NT2/D1 (cell line): Measurements from ENCODE around the gene EIF2AK3.
A peak's percentile ranks its signal among the peaks of the same experiment; 100 is the strongest.
"Not testable (repeated sequence)": the region's sequence is repeated elsewhere in the genome, so short reads cannot be mapped to it uniquely, and the experiment has no call there.

Experiments used
- DNase-seq: peaks from one replicate; pipeline ENCODE4 v3.0.0-alpha.2; 2011; ENCODE audit warnings: low read depth, low spot score
- H3K27me3 ChIP-seq: 2 replicates; pipeline ENCODE4 v1.6.0; 2011; ENCODE audit warnings: mild to moderate bottlenecking; ENCODE audit not compliant: insufficient read length, insufficient read depth
- H3K36me3 ChIP-seq: 2 replicates; pipeline ENCODE4 v1.6.1; 2011; ENCODE audit warnings: mild to moderate bottlenecking, low read length, mixed read lengths; ENCODE audit not compliant: insufficient read depth, insufficient read length
- H3K4me1 ChIP-seq: 2 replicates; pipeline ENCODE4 v1.5.1; 2011; ENCODE audit not compliant: insufficient read depth, insufficient read length
- H3K4me3 ChIP-seq: 2 replicates; pipeline ENCODE4 v1.5.1; 2011; ENCODE audit warnings: low read depth; ENCODE audit not compliant: insufficient read length
- H3K9ac ChIP-seq: 2 replicates; pipeline ENCODE4 v1.6.0; 2011; ENCODE audit warnings: low read depth; ENCODE audit not compliant: insufficient read length
- H3K9me3 ChIP-seq: 2 replicates; pipeline ENCODE4 v1.5.1; 2011; ENCODE audit warnings: mild to moderate bottlenecking, low read length; ENCODE audit not compliant: insufficient read depth
- SUZ12 ChIP-seq: IDR thresholded peaks from 2 replicates; pipeline ENCODE4 v1.6.1; 2011; ENCODE audit not compliant: insufficient read length, insufficient read depth; ENCODE audit errors: extremely low read depth
- YY1 ChIP-seq: IDR thresholded peaks from 2 replicates; pipeline ENCODE4 v1.6.1; 2011; ENCODE audit not compliant: insufficient read length, insufficient read depth
- ZNF274 ChIP-seq: IDR thresholded peaks from 2 replicates; pipeline ENCODE4 v1.6.1; 2011; ENCODE audit warnings: mild to moderate bottlenecking, low read depth, low read length

EIF2AK3 gene

GRCh38 chr2:88632569-88632968 lies 5.3 kb upstream of the EIF2AK3 start:
- no peak for DNase-seq
- Histone ChIP-seq H3K9me3 (no peaks in the 10 kb centered on the region), H3K27me3 (no peaks in the 10 kb centered on the region), H3K9ac (no peak overlapping the region), H3K36me3 (no peaks in the 10 kb centered on the region), H3K4me1 (no peaks in the 10 kb centered on the region), H3K4me3 (no peak overlapping the region)
- TF ChIP-seq ZNF274: no peak
- no peak for TF ChIP-seq YY1
- TF ChIP-seq SUZ12: no peak

- Histone ChIP-seq H3K9ac (no peak overlapping the region), H3K36me3 (no peaks in the 10 kb centered on the region), H3K4me1 (no peaks in the 10 kb centered on the region), H3K27me3 (no peaks in the 10 kb centered on the region), H3K9me3 (no peaks in the 10 kb centered on the region), H3K4me3 (peak overlapping the region; percentile 63)
- DNase-seq: no peak
- TF ChIP-seq YY1 (no peak), ZNF274 (no peak), SUZ12 (no peak)
Measured at GRCh38 chr2:88628571-88628939, 1.3 kb upstream of the EIF2AK3 start.

- Histone ChIP-seq H3K4me3 (peak overlapping the region; percentile 63), H3K9me3 (no peaks in the 10 kb centered on the region), H3K27me3 (no peaks in the 10 kb centered on the region), H3K4me1 (no peaks in the 10 kb centered on the region), H3K9ac (peak overlapping the region; percentile 82), H3K36me3 (no peaks in the 10 kb centered on the region)
- peak; percentile 82 for DNase-seq
- TF ChIP-seq YY1: no peak
- no peak for TF ChIP-seq ZNF274
- TF ChIP-seq SUZ12: no peak
Measured at GRCh38 chr2:88627856-88628570, 749 bp upstream of the EIF2AK3 start.

- Histone ChIP-seq H3K9ac (peak overlapping the region; percentile 90), H3K4me3 (peak overlapping the region; percentile 75), H3K27me3 (no peaks in the 10 kb centered on the region), H3K36me3 (no peaks in the 10 kb centered on the region), H3K4me1 (no peaks in the 10 kb centered on the region), H3K9me3 (no peaks in the 10 kb centered on the region)
- TF ChIP-seq ZNF274: no peak
- no peak for TF ChIP-seq YY1
- no peak for TF ChIP-seq SUZ12
- peak; percentile 9 for DNase-seq
Measured at GRCh38 chr2:88626171-88627054, 851 bp downstream of the EIF2AK3 start.

- Histone ChIP-seq H3K27me3 (no peaks in the 10 kb centered on the region), H3K4me1 (no peaks in the 10 kb centered on the region), H3K9ac (no peak overlapping the region), H3K36me3 (no peaks in the 10 kb centered on the region), H3K4me3 (no peak overlapping the region), H3K9me3 (no peaks in the 10 kb centered on the region)
- DNase-seq: no peak
- TF ChIP-seq ZNF274 (no peak), SUZ12 (no peak), YY1 (no peak)
Measured at GRCh38 chr2:88624477-88624876, 2.8 kb downstream of the EIF2AK3 start.

GRCh38 chr2:88623831-88624465 lies 3.3 kb downstream of the EIF2AK3 start:
- not testable (repeated sequence) for H3K27me3 ChIP-seq, H3K36me3 ChIP-seq, H3K4me3 ChIP-seq, H3K9me3 ChIP-seq, H3K9ac ChIP-seq, DNase-seq, H3K4me1 ChIP-seq

GRCh38 chr2:88622307-88622706 lies 5.0 kb downstream of the EIF2AK3 start:
- Histone ChIP-seq H3K27me3 (no peaks in the 10 kb centered on the region), H3K4me1 (no peaks in the 10 kb centered on the region), H3K9ac (no peak overlapping the region), H3K4me3 (no peak overlapping the region), H3K36me3 (no peaks in the 10 kb centered on the region), H3K9me3 (no peaks in the 10 kb centered on the region)
- TF ChIP-seq ZNF274 (no peak), YY1 (no peak), SUZ12 (no peak)
- no peak for DNase-seq
